Measurements from ENCODE around the gene EPB41L4A. TPM values are rescaled to one million over a fixed set of nuclear protein-coding genes. Genes with fewer than 3 reads are reported as not detected.
A peak's percentile ranks its signal among the peaks of the same experiment; 100 is the strongest.

EPB41L4A gene
- total RNA-seq, 1 experiment from 2014 or later = 5.2 TPM

- peaks cover 21% of the 10 kb centered on the region for H3K4me1 Mint-ChIP-seq
- peak; percentile 85 for ATAC-seq
- H3K9me3 Mint-ChIP-seq = no peaks in the 10 kb centered on the region
- DNase-seq (ENCODE audit: low spot score) = peak; percentile 90
- no peak overlapping the region for H3K27ac Mint-ChIP-seq
- ChIA-PET POLR2A (interaction anchor here (0.7 to 1.7 kb wide), 5 partner anchors 62 to 259 kb away, joined by 3 to 11 read pairs (median 4); no protein-coding TSS in a partner anchor), CTCF (interaction anchor here (0.5 to 4.9 kb wide), 68 partner anchors 10 to 870 kb away, joined by 3 to 36 read pairs (median 6); no protein-coding TSS in a partner anchor)
- peaks cover 47% of the 10 kb centered on the region for H3K27me3 Mint-ChIP-seq (ENCODE audit: low read depth)
- no peaks in the 10 kb centered on the region for H3K36me3 Mint-ChIP-seq
- H3K4me3 Mint-ChIP-seq = peak overlapping the region; percentile 80
- TF ChIP-seq ZNF416 (CRISPR knock-in tag; IDR thresholded peaks at IDR 0.05) (no peak), NFE2L1 (CRISPR knock-in tag; IDR thresholded peaks at IDR 0.05) (peak; percentile 72; the same call in 1 of the 2 replicates), CREM (CRISPR knock-in tag; IDR thresholded peaks at IDR 0.05) (no peak), E2F5 (CRISPR knock-in tag; IDR thresholded peaks at IDR 0.05) (0 out of 2 replicates have a peak, but pooled peaks have one; percentile 17), TP53 (CRISPR knock-in tag; IDR thresholded peaks at IDR 0.05) (no peak), ZNF512 (CRISPR knock-in tag; IDR thresholded peaks at IDR 0.05; ENCODE audit: borderline replicate concordance) (no peak), AFF4 (CRISPR knock-in tag; IDR thresholded peaks at IDR 0.05; ENCODE audit: borderline replicate concordance) (no peak), NFATC4 (CRISPR knock-in tag; IDR thresholded peaks at IDR 0.05) (no peak), GRHL2 (CRISPR knock-in tag; IDR thresholded peaks at IDR 0.05; ENCODE audit: insufficient replicate concordance, severe bottlenecking) (no peak), IRF1 (CRISPR knock-in tag; IDR thresholded peaks at IDR 0.05) (no peak), ATF3 (CRISPR knock-in tag; conservative IDR thresholded peaks at IDR 0.05) (no peak), ZNF423 (CRISPR knock-in tag; IDR thresholded peaks at IDR 0.05) (peak; percentile 80), FOXP4 (CRISPR knock-in tag; IDR thresholded peaks at IDR 0.05) (no peak), ZBTB43 (CRISPR knock-in tag; IDR thresholded peaks at IDR 0.05) (peak; percentile 66; the same call in 1 of the 2 replicates), USF2 (CRISPR knock-in tag; IDR thresholded peaks at IDR 0.05) (0 out of 2 replicates have a peak, but pooled peaks have one; percentile 18), FOXJ3 (CRISPR knock-in tag; IDR thresholded peaks at IDR 0.05; ENCODE audit: borderline replicate concordance) (no peak), MYBL2 (CRISPR knock-in tag; IDR thresholded peaks at IDR 0.05) (peak; percentile 57), RELA (CRISPR knock-in tag; IDR thresholded peaks at IDR 0.05; ENCODE audit: borderline replicate concordance) (no peak), FOXP1 (CRISPR knock-in tag; IDR thresholded peaks at IDR 0.05; ENCODE audit: borderline replicate concordance) (peak; percentile 60), E2F1 (CRISPR knock-in tag; IDR thresholded peaks at IDR 0.05) (0 out of 2 replicates have a peak, but pooled peaks have one; percentile 19), SMAD4 (CRISPR knock-in tag; IDR thresholded peaks at IDR 0.05) (no peak), SP1 (CRISPR knock-in tag; conservative IDR thresholded peaks at IDR 0.05) (peak; percentile 74), ZNF396 (CRISPR knock-in tag; IDR thresholded peaks at IDR 0.05; ENCODE audit: borderline replicate concordance) (no peak)
Measured at GRCh38 chr5:112419986-112420864, 1.1 kb upstream of the EPB41L4A start.
